C4-2B (cell line): ENCODE measurements around the gene LKAAEAR1.

Experiments used
- H3K27ac ChIP-seq: fragments of 450-650 bp; 2 replicates; pipeline ENCODE4 v1.5.1; 2017
- CTCF ChIP-seq: fragments of 450-650 bp; conservative IDR thresholded peaks from 2 replicates; pipeline ENCODE4 v1.5.1; 2017; ENCODE audit warnings: mild to moderate bottlenecking
- ZFX ChIP-seq: fragments of 450-650 bp; IDR thresholded peaks from 2 replicates; pipeline ENCODE4 v1.6.1; 2017

Gene LKAAEAR1

GRCh38 chr20:64055893-64056638, 28.1 kb downstream of the LKAAEAR1 start:
- TF ChIP-seq ZFX (no peak), CTCF (no peak)
- H3K27ac ChIP-seq: no peak overlapping the region

- TF ChIP-seq CTCF (no peak), ZFX (no peak)
- no peak overlapping the region for H3K27ac ChIP-seq
Observed at GRCh38 chr20:64055396-64055892, 28.8 kb downstream of the LKAAEAR1 start.

GRCh38 chr20:64053841-64054661, 30.1 kb downstream of the LKAAEAR1 start:
- no peak overlapping the region for H3K27ac ChIP-seq
- no peak for TF ChIP-seq ZFX
- no peak; the same call in 1 of the 2 replicates for TF ChIP-seq CTCF

GRCh38 chr20:64052987-64053840, 31.0 kb downstream of the LKAAEAR1 start:
- TF ChIP-seq ZFX (no peak), CTCF (no peak)
- no peak overlapping the region for H3K27ac ChIP-seq

GRCh38 chr20:64052326-64052722, 31.9 kb downstream of the LKAAEAR1 start:
- TF ChIP-seq ZFX (no peak), CTCF (no peak)
- H3K27ac ChIP-seq: no peak overlapping the region

GRCh38 chr20:64051561-64052325, 32.5 kb downstream of the LKAAEAR1 start:
- TF ChIP-seq ZFX (no peak), CTCF (no peak)
- no peak overlapping the region for H3K27ac ChIP-seq
